Stimulated activated naive CD4-positive, alpha-beta T cell (primary cell): ENCODE results near the gene WDR86.

ENCODE experiments used
- DNase-seq, 6 experiments: peaks; one replicate each; lab custom pipeline; 2025; lab: John Stamatoyannopoulos, UW

The WDR86 gene

GRCh38 chr7:151391358-151391730 is 18.5 kb downstream of the WDR86 start:
- DNase-seq, result no peak

- no peak for DNase-seq
Observed at GRCh38 chr7:151390598-151391357, 19.1 kb downstream of the WDR86 start.

DNA sequence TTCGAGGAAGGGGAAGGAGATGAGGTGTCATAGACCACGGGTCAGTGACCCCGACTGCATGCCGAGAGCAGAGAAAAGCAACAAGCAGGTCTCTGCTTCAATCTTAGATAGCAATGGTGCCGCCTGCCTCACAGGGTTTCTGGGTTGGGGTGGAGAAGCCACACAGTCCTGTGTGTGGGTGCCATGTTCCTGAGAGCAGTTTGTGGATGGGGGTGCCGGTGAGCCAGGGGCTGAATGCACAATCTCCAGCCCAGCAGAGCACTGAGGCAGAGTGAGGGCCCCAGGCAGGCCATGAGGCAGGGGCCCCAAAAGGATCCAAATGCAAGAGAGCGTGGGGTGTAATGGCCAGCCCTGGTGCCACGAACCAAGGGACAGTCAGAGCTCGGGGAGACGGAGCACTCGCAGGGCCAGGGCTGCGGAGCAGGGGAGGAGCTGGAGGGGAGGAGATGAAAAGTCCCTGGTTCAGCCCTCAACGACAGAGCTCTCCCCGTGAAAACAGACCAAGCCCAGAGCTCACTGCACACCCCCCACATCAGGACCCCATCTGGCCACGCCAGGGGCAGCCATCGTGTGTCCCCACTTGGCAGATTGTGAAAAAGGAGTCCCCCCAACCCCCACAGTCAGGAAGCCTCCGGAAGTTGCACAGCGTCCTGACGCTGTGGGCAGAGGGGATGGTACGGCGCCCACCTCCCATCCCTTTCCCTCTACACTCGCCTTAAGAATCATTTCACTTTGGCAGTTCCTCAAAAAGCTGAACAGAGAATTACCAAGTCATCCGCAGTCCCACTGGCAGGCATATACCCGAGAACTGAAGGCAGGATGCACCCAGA is 19.9 kb downstream of the WDR86 start:
- DNase-seq, result no peak

GRCh38 chr7:151389096-151389767 is 20.6 kb downstream of the WDR86 start:
- DNase-seq, result no peak

DNA sequence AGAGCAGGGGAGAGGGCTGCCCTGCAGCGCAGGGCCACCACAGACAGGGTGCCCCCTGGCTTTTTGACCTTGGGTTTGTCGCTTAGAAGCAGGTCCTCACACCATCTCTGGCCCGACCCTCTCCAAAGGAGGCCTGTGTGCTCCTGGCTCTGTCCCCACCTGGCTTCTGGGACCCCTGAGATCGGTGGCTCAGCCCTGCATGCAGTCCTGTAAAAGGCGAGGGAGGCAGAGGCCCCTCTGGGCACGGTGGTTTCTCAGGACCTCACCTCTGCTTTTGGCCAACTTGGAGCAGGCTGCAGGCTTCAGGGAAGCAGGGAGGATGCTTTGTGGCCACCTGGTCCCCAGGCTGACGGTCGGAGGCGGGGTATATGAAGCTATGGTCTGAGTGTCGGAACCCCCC is 21.4 kb downstream of the WDR86 start:
- DNase-seq, result no peak

DNA sequence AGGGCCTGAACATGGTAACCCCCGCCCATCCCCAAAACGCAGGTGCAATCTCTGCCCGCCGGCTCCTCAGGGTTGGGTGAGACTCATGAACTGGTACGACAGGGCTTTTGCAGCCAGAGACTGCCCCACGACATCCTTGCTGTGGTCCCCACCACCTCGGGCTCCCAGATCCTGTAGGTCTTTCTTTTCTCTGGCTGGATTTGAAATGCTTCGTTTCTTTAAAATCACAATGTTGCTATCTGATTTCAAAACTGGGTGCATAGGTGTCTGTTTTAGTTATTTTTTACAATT is 21.9 kb downstream of the WDR86 start:
- no peak for DNase-seq

- DNase-seq, result no peak
Observed at GRCh38 chr7:151387161-151388006, 22.5 kb downstream of the WDR86 start.

GRCh38 chr7:151386301-151387160 is 23.3 kb downstream of the WDR86 start:
- DNase-seq, result no peak

- no peak for DNase-seq
Observed at GRCh38 chr7:151385626-151386300, 24.1 kb downstream of the WDR86 start.

DNA sequence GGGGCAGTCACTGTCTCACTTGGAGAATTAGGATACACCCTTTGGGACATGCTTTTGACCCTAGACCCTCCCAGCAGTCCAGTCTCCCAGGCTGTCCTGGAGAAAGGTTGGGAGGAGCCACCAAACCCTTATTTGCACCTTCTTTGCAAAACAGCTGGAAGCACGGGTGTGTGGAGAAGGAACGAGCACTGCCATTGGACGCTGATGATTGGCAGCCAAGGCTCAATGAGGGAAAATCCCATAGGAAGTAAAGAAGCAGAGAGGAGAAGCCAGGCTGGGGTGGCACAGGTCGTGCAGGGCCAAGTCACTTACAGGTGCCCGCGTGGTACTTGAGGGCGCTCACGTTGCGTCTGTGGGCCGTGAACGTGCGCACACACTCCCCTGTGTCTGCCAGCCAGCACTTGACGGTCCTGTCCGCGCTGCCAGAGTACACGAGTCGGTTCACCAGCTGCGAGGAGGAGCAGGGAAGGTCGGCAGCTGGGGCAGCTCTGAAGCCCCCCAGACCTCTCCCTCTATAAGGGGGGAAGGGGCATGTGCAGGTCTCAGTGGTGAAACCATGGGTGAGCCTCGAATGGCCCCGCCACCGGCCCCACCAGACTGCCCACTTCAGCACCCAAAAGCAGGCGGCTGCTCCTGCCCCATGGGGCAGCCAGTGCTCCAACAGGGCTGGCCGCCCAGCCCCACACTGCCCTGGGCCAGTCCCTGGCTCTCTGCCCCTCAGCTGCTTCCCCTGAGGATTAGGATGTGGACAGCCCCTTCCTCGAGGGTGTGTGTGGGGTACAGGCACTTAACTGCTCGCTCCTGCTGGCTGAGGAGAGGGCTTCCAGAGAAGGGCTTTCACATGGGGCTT is 24.8 kb downstream of the WDR86 start:
- no peak for DNase-seq

GRCh38 chr7:151384352-151384697 is 25.5 kb downstream of the WDR86 start:
- DNase-seq, result no peak

GRCh38 chr7:151383638-151384351 is 26.0 kb downstream of the WDR86 start:
- no peak for DNase-seq

GRCh38 chr7:151382079-151382885 is 27.6 kb downstream of the WDR86 start:
- DNase-seq, result peak in 5 of 6 experiments; percentile 17 to 57 (median 34)

DNA sequence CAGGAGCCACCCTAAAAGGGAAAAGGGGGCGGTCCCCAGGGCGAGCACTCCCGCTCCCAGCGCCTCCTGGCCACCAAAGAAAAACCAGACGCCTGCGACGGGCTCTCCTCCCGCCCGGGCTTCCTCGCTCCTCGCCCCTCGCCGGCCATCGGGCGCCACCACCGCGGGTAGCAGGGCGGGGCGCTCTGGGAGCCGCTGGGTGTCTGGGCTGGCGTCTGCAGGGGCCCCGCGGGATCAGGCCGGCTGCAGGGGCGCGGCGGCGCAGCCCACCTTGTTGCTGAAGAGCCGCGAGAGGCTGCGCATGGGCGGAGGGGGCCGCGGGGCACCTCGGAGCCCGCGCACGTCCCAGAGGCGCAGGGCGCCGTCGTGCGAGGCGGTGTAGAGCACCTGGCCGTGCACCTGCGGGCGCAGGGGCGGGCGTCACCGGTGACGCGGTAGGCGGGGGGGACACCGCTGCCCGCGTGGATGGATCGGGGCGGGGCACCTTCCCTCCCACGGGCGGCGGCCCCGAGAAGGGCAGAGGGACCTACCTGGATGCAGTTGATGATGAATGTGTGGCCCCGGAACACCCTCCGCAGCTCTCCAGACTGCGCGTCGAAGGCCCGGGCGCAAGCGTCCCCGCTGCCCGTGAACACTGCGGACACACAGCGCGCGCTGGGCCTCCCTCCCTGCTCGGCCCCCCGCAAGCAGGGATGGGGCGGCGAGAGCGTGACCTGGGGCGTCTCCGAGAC is 28.3 kb downstream of the WDR86 start:
- peak; percentile 42 to 60 (median 52) for DNase-seq

DNA sequence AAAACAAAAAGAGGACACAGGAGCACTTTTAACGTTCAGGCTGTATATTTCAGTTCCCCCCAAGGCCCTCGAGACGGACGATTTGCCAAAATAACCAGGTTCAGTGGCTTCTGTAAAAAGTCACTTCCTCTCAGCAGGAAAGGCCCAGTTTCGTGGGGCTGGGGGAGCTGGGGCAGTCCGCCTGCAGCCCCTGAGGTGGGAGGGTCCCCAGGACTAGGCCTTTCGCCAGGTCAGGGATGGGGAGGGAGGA is 28.8 kb downstream of the WDR86 start:
- DNase-seq, result peak in 2 of 6 experiments; percentile 25 to 28

GRCh38 chr7:151380199-151381097 is 29.4 kb downstream of the WDR86 start:
- DNase-seq, result no peak
